GM21526 (cell line): ENCODE data around the gene WDR64.
A peak's percentile ranks its signal among the peaks of the same experiment; 100 is the strongest.
"Not testable (repeated sequence)": the region's sequence is repeated elsewhere in the genome, so short reads cannot be mapped to it uniquely, and the experiment has no call there.

Source experiments
- ATAC-seq: cut with Tn5 transposase; IDR thresholded peaks from one replicate; pipeline ENCODE4 v1.9.1; 2021; ENCODE audit warnings: moderate library complexity; ENCODE audit not compliant: unreplicated experiment, low FRiP score

The WDR64 gene

DNA sequence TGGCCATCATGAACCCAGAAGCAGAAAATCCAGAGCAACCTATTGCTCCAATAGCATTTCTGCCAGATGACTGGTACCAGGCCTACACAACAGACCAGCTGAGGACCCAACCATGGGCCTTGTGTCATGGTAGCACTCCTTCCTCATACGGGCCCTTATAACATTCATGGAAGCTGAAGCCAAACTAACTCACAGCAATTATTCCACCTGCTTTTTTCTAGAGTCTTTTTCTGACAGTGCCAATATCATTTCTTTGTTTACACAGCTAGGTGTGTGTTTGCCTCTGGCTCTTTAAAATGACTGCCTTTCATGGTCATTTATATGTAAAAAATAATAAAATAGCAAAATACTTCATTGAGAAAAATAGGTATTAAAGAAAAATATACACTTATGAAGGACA, 3.9 kb upstream of the WDR64 start:
- no peak for ATAC-seq

DNA sequence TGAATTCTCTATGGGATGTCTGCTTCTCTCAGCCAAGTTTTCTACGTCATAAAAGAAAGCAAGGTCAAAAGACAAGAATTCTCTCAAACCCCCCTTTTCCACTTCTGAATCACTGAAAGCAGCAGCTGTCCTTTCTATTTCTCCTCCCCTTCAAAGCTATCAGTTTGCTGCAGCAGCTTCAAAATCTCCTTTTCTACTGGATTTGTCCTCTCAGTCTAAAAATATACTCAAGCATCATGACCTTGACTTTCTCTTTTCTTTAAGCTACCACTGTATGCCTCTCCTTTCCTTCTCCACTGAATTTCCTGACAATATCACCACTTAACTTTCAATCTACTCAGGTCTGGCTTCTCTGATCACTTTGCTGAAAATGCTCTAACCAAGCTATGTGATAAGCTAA, 1.9 kb downstream of the WDR64 start:
- no peak for ATAC-seq

- no peak for ATAC-seq
These were observed 2.6 kb downstream of the WDR64 start for GRCh38 chr1:241654641-241655040.

GRCh38 chr1:241658081-241658793, 6.2 kb downstream of the WDR64 start:
- ATAC-seq, result no peak

DNA sequence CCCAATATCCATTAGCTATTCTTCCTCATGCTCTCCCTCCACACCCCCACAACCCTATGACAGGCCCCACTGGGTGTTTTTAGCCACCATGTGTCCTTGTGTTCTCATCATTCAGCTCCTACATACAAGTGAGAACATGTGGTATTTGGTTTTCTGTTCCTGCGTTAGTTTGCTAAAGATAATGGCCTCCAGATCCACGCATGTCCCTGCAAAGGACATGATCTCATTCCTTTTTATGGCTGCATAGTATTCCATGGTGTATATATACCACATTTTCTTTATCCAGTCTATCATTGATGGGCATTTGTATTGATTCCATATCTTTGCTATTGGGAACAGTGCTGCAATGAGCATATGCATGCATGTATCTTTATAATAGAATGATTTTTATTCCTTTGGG, 6.9 kb downstream of the WDR64 start:
- ATAC-seq, result not testable (repeated sequence)

GRCh38 chr1:241660424-241660972, 8.4 kb downstream of the WDR64 start:
- no peak for ATAC-seq

GRCh38 chr1:241666419-241666818, 14.3 kb downstream of the WDR64 start:
- ATAC-seq, result no peak

DNA sequence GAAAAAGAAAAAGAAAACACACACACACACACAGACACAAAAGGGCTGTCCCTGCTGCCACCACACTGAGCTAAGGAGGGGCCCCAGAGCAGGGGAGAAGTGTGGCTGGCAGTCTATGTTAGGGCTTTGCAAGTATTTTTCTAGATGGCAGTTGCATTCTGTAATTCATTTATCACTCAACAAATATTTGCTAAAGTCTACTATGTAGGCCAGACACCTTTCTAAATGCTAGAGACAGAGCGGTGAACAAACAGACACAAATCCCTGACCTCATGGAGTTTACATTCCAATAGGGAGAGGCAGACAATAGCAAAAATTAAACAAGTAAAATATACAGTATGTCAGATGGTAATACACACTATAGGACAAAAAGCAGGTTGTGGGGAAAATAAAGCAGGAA, 20.2 kb downstream of the WDR64 start:
- no peak for ATAC-seq

DNA sequence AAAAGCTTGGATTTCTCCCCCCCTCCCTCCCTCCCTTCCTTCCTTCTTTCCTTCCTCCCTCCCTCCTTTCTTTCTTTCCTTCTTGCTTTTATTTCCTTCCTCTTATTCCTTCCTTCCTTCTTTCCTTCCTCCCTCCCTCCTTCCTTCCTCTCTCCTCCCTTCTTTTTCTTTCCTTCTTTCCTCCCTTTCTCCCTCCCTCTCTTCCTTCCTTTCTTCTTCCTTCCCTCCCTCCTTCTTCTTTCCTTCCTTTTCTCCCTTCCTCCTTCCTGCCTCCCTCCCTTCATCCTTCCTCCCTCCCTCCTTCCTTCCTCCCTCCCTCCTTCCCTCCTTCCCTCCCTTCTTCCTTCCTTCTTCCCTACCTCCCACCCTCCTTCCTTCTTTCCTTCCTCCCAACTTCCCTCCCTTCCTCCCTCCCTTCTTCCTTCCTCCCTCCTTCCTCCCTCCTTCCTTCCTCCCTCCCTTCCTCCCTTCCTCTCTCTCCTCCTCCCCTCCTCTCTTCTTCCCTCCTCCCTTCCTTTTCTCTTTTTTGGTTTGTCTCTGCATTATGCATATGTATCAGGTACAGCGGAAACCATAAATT, 22.8 kb downstream of the WDR64 start:
- no peak for ATAC-seq

- ATAC-seq, result no peak
These were observed 23.9 kb downstream of the WDR64 start for GRCh38 chr1:241675983-241676382.

- ATAC-seq, result peak; percentile 96
These were observed 25.1 kb downstream of the WDR64 start for GRCh38 chr1:241677201-241677600.

GRCh38 chr1:241678536-241678935, 26.5 kb downstream of the WDR64 start:
- ATAC-seq, result no peak

DNA sequence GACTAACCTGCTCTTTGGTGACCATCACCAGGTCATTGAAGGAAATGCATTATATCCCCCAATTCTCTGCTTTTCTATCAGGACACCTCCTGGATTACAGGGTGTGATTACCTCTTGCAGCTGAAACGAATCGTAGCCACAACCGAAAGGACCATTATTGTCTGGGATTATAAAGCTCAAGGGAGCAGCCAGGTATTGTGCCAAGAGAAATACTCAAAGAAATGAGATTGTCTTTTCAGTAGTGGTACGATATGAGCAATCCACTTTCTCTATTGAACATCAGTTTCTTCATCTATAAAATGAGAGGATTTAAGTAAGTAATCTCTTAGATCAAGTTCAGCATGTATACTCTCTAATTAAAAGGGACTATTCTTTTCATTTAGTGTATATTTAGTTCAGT, 27.3 kb downstream of the WDR64 start:
- no peak for ATAC-seq

- ATAC-seq, result no peak
These were observed 27.9 kb downstream of the WDR64 start for GRCh38 chr1:241679961-241680360.

- not testable (repeated sequence) for ATAC-seq
These were observed 29.9 kb downstream of the WDR64 start for GRCh38 chr1:241681861-241682448.

DNA sequence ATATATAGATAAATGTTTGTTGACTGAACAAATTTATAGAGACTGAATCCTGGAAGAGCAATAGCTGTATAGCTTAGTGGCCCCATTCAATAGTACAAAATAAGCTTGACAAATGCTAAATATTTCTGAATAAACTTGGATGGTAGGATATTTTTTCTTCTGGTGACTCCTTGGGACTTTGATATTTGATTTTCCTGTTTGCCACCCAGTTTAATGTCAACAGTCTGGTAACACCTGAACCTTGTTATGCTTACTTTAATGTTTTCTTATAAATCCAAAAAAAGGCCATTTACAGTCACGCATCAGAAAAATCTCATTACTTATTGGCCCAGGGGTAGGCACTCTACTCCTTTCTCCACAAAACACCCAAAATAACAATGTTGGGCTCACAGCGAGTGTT, 30.8 kb downstream of the WDR64 start:
- no peak for ATAC-seq

- ATAC-seq, result no peak
These were observed 32.0 kb downstream of the WDR64 start for GRCh38 chr1:241684108-241684507.

DNA sequence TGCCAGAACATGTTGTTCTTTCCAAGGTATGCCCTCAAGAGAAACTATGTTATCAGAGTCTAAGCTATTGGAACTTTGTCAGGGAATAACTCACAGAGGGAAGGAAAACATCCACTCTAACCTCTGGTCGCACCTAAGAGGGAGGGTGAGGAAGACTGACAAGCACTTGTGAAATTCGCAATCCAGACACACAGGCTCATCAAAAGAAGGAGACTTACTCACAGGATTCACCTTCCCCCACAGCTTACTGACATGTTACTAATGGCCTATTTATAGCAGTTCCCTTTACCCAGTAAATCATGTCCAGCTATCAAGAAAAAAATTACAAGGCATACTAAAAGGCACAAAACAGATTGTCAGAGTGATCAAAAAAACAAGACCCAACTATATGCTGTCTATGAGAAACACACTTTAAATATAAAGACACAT, 36.9 kb downstream of the WDR64 start:
- no peak for ATAC-seq

DNA sequence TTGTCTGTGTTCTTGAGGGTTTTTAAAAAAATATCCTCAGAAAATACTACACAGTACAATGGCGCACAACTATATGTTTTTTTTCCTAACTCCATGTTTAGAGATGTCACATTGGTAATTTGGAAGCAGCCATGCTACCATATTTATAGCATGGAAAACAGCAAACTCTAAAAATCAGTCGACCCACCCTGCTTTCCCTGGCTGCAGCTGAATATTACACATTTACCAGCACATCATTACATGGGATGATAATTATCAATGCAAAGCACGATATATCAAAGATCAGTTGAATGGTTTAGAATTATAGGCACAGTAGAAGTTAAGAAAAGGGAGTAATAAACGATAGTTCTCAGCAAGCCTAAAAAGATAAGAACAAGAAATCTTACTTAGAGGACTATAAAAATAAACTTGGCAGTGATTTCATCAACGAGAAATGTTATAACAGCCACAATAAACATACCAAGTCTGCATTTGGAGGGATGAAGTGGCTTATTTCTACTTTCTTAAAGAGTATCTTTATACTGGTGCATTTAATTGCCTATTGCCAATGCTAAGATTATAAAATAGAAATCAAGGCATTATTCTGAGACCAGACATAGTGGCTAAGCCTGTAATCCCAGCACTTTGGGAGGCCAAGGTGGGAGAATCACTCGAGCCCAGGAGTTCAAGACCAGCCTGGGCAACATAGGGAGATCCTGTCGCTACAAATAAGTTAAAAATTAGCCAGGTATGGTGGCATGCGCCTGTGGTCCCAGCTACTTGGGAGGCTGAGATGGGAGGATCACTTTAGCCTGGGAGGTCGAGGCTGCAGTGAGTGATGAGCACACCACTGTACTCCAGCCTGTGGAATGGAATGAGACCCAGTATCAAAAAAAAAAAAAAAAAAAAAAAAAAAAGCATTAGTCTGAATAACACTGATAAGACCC, 43.4 kb downstream of the WDR64 start:
- ATAC-seq, result no peak

DNA sequence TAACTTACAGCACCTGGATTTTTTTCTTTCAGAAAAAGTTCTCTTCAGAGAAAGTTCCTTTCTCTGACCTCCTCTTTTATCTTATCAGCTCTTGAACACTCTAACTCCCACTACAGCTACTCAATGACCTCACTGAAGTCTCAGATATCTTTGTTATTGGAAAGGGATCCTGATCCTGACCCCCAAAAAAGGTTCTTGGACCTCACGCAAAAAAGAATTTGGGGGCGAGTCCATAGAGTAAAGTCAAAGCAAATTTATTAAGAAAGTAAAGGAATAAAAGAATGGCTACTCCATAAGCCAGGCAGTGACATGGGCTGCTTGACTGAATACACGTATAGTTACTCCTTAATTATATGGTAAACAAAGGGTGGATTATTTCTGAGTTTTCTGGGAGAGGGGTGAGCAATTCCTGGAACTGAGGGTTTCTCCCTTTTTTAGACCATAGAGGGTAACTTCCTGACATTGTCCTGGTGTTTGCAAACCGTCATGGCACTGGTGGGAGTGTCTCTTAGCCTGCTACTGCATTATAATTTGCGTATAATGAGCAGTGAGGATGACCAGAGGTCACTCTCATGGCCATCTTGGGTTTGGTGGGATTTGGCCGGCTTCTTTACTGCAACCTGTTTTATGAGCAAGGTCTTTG, 44.2 kb downstream of the WDR64 start:
- no peak for ATAC-seq
